Measurements from ENCODE around the gene OTOGL.

DNA sequence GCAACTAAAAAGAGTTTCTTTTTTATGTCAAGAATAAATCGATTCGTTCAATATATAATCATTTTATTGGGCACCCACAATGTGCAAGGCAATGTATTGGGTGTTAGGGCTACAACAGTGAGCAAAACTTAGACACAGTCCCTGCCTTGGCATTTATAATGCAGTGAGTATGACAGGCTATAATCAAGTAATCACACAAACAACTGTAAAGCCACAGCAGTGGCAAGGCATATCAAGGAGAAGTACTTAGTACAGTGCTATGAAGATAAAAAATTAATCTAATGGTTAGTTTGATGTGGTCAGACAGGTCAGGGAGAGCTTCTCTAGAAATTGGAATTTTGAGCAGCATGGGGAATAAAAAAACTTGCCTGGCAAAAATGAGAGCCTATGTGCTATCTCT is 39.5 kb upstream of the OTOGL start:
- no peak for TF ChIP-seq POLR2A (IDR thresholded peaks at IDR 0.05; ENCODE audit: extremely low read depth, insufficient read length)
- TF ChIP-seq, protein P1, sequence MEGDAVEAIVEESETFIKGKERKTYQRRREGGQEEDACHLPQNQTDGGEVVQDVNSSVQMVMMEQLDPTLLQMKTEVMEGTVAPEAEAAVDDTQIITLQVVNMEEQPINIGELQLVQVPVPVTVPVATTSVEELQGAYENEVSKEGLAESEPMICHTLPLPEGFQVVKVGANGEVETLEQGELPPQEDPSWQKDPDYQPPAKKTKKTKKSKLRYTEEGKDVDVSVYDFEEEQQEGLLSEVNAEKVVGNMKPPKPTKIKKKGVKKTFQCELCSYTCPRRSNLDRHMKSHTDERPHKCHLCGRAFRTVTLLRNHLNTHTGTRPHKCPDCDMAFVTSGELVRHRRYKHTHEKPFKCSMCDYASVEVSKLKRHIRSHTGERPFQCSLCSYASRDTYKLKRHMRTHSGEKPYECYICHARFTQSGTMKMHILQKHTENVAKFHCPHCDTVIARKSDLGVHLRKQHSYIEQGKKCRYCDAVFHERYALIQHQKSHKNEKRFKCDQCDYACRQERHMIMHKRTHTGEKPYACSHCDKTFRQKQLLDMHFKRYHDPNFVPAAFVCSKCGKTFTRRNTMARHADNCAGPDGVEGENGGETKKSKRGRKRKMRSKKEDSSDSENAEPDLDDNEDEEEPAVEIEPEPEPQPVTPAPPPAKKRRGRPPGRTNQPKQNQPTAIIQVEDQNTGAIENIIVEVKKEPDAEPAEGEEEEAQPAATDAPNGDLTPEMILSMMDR (IDR thresholded peaks at IDR 0.05; ENCODE audit: low read depth, low read length) = no peak
